Thyroid gland (tissue), 4 donors: ENCODE data around the gene XRCC6.

Experiments
- POLR2A ChIP-seq, 2 donors: fragments of 450-650 bp; IDR thresholded peaks; one replicate each; pipeline ENCODE4 v1.6.1; 2017; ENCODE audit warnings: antibody characterized with exemption in 2 of 2, mild to moderate bottlenecking in 2 of 2, moderate library complexity in 1 of 2
- TF ChIP-seq, protein P1 (sequence below), 6 experiments: fragments of 200-600 bp in 3 of 6; fragments of 450-650 bp in 3 of 6; sonication (generic) in 3 of 6; IDR thresholded peaks; one replicate each; pipeline ENCODE4 v1.5.1; 2016 to 2019; ENCODE audit warnings: antibody characterized with exemption in 6 of 6, mild to moderate bottlenecking in 2 of 6, inconsistent platforms in 1 of 6, moderate library complexity in 1 of 6

DNA sequence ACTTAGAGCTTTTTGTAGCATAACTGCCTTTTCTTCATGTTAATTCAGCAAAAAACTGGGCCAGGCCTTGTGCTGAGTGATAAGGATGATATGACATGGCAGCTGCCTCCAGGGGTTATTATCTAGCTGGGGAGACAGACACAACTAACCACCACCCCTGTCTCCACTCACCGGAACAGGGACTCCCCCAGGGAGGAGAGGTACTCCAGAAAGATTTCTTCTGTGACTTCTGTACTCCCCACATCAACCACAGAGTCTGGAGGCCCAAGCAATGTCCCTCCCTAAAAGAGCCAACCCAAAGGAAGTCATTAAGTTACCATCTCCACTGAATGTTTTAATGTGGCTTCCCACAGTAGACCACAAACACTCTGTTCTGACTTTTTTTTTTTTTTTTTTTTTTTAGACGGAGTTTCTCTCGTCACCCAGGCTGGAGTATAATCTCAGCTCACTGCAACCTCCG lies 17.2 kb upstream of the XRCC6 start:
- no peak for TF ChIP-seq POLR2A (IDR thresholded peaks at IDR 0.05)
- TF ChIP-seq, protein P1, sequence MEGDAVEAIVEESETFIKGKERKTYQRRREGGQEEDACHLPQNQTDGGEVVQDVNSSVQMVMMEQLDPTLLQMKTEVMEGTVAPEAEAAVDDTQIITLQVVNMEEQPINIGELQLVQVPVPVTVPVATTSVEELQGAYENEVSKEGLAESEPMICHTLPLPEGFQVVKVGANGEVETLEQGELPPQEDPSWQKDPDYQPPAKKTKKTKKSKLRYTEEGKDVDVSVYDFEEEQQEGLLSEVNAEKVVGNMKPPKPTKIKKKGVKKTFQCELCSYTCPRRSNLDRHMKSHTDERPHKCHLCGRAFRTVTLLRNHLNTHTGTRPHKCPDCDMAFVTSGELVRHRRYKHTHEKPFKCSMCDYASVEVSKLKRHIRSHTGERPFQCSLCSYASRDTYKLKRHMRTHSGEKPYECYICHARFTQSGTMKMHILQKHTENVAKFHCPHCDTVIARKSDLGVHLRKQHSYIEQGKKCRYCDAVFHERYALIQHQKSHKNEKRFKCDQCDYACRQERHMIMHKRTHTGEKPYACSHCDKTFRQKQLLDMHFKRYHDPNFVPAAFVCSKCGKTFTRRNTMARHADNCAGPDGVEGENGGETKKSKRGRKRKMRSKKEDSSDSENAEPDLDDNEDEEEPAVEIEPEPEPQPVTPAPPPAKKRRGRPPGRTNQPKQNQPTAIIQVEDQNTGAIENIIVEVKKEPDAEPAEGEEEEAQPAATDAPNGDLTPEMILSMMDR (IDR thresholded peaks at IDR 0.05) = no peak
